CD4-positive, alpha-beta memory T cell (primary cell): Measurements from ENCODE around the gene UGT1A6. TPM values are rescaled to one million over a fixed set of nuclear protein-coding genes. Genes with fewer than 3 reads are reported as not detected.

Experiments used
- CTCF ChIA-PET: fragments of 350-600 bp; sonication (Branson Sonifier 250); formaldehyde crosslinking; loops from one replicate; lab custom pipeline; 2021; ENCODE audit warnings: inconsistent platforms; ENCODE audit not compliant: partially characterized antibody; lab: Charles Lee
- POLR2A ChIA-PET: fragments of 350-600 bp; sonication (Branson Sonifier 250); formaldehyde crosslinking; loops from one replicate; lab custom pipeline; 2021; ENCODE audit not compliant: partially characterized antibody; lab: Charles Lee
- DNase-seq, 5 donors: peaks; one replicate each; pipeline versions ENCODE4 v3.0.0 to v3.0.0-alpha.2; 2020 to 2022; ENCODE audit warnings: mixed read lengths in 1 of 5
- H3K27ac ChIP-seq: one replicate; pipeline ENCODE4 v1.7.0; 2013; ENCODE audit warnings: low read depth, low read length
- H3K27me3 ChIP-seq: 2 replicates; pipeline ENCODE4 v1.7.0; 2013; ENCODE audit warnings: mild to moderate bottlenecking, low read length, moderate library complexity; ENCODE audit not compliant: insufficient read depth
- H3K36me3 ChIP-seq: 2 replicates; pipeline ENCODE4 v1.7.0; 2013; ENCODE audit warnings: mild to moderate bottlenecking, low read length, moderate library complexity; ENCODE audit not compliant: insufficient read depth
- H3K4me1 ChIP-seq: 2 replicates; pipeline ENCODE4 v1.7.0; 2013; ENCODE audit warnings: mild to moderate bottlenecking, low read length, moderate library complexity; ENCODE audit not compliant: insufficient read depth
- H3K4me3 ChIP-seq, 2 donors: one replicate each; pipeline ENCODE4 v1.7.0; 2013; ENCODE audit warnings: low read length in 2 of 2, mild to moderate bottlenecking in 1 of 2
- H3K9me3 ChIP-seq, 2 donors: one replicate each; pipeline ENCODE4 v1.7.0; 2013; ENCODE audit warnings: low read length in 2 of 2, control low read depth in 1 of 2; ENCODE audit not compliant: control insufficient read depth in 1 of 2
- H3K27ac Mint-ChIP-seq, 7 donors: one replicate each; pipeline ENCODE4 v1.8.0; 2020 to 2021; ENCODE audit warnings: mixed read lengths in 7 of 7, mild to moderate bottlenecking in 6 of 7, inconsistent platforms in 3 of 7, moderate library complexity in 3 of 7
- H3K27me3 Mint-ChIP-seq, 2 donors: one replicate each; pipeline ENCODE4 v1.8.0; 2020 to 2021; ENCODE audit warnings: mixed read lengths in 2 of 2
- H3K36me3 Mint-ChIP-seq, 2 donors: one replicate each; pipeline ENCODE4 v1.8.0; 2020 to 2021; ENCODE audit warnings: mixed read lengths in 2 of 2, inconsistent platforms in 1 of 2, mild to moderate bottlenecking in 1 of 2
- H3K4me1 Mint-ChIP-seq, 4 donors: one replicate each; pipeline ENCODE4 v1.8.0; 2020 to 2021; ENCODE audit warnings: mixed read lengths in 4 of 4, mild to moderate bottlenecking in 1 of 4
- H3K4me3 Mint-ChIP-seq, 8 donors: one replicate each; pipeline ENCODE4 v1.8.0; 2020 to 2021; ENCODE audit warnings: mixed read lengths in 8 of 8, mild to moderate bottlenecking in 7 of 8, moderate library complexity in 6 of 8, inconsistent platforms in 3 of 8
- H3K9me3 Mint-ChIP-seq, 8 donors: one replicate each; pipeline ENCODE4 v1.8.0; 2020 to 2021; ENCODE audit warnings: mixed read lengths in 8 of 8, mild to moderate bottlenecking in 5 of 8, inconsistent platforms in 3 of 8, moderate library complexity in 1 of 8
- intact Hi-C: fragments of 100-400 bp; cut with micrococcal nuclease; formaldehyde crosslinking; loops from one replicate; pipeline ENCODE4 v1.15.1; 2023
- polyA plus RNA-seq, 2 donors: library from polyadenylated mRNA; unstranded; fragments of 300-500 nt; fragmentation: Illumina TruSeq; gene quantifications; one replicate each; pipeline ENCODE4 v1.2.3, GENCODE V29; 2021
- total RNA-seq, 2 experiments: library from RNA; stranded (reverse); gene quantifications; one replicate each; pipeline ENCODE4 v1.2.3, GENCODE V29; 2021

Gene UGT1A6
- total and polyA plus RNA-seq, 4 experiments from 2014 or later = not detected

- H3K36me3 ChIP-seq = no peaks in the 10 kb centered on the region
- H3K27me3 Mint-ChIP-seq = peaks cover 3 to 9% of the 10 kb centered on the region in 2 donors
- no peaks in the 10 kb centered on the region for H3K4me1 Mint-ChIP-seq
These were observed 128.5 kb downstream of the UGT1A6 start for GRCh38 chr2:233821196-233821595.

GRCh38 chr2:233821709-233822100, 129.0 kb downstream of the UGT1A6 start:
- Mint-ChIP-seq H3K36me3 (no peaks in the 10 kb centered on the region), H3K27me3 (peaks cover 3 to 9% of the 10 kb centered on the region in 2 donors), H3K27ac (no peak overlapping the region), H3K4me3 (no peak overlapping the region), H3K4me1 (no peaks in the 10 kb centered on the region), H3K9me3 (no peaks in the 10 kb centered on the region)
- intact Hi-C loops = no loop called here
- ChIA-PET POLR2A (no interaction called here), CTCF (no interaction called here)
- DNase-seq = no peak
- no peak overlapping the region for H3K27ac ChIP-seq
- H3K4me3 ChIP-seq = no peak overlapping the region
- no peaks in the 10 kb centered on the region for H3K36me3 ChIP-seq
- no peaks in the 10 kb centered on the region for H3K4me1 ChIP-seq
- H3K9me3 ChIP-seq = no peaks in the 10 kb centered on the region
- H3K27me3 ChIP-seq = no peaks in the 10 kb centered on the region

More at GRCh38 chr2:233821196-233821595, 128.5 kb downstream of the UGT1A6 start:
- H3K9me3 Mint-ChIP-seq = no peaks in the 10 kb centered on the region
- no peak overlapping the region for H3K4me3 Mint-ChIP-seq
- Histone ChIP-seq H3K27me3 (no peaks in the 10 kb centered on the region), H3K27ac (no peak overlapping the region), H3K4me3 (no peak overlapping the region), H3K9me3 (no peaks in the 10 kb centered on the region), H3K4me1 (no peaks in the 10 kb centered on the region)
- CTCF ChIA-PET = no interaction called here
- intact Hi-C loops = no loop called here
- POLR2A ChIA-PET = no interaction called here
- no peak overlapping the region for H3K27ac Mint-ChIP-seq
- no peaks in the 10 kb centered on the region for H3K36me3 Mint-ChIP-seq
- DNase-seq = no peak

- no peaks in the 10 kb centered on the region for H3K9me3 ChIP-seq
- H3K4me1 Mint-ChIP-seq = no peaks in the 10 kb centered on the region
- H3K4me3 Mint-ChIP-seq = no peak overlapping the region
- CTCF ChIA-PET = no interaction called here
- DNase-seq = no peak
- H3K27me3 ChIP-seq = no peaks in the 10 kb centered on the region
- no peaks in the 10 kb centered on the region for H3K36me3 Mint-ChIP-seq
- POLR2A ChIA-PET = no interaction called here
- peaks cover 3 to 6% of the 10 kb centered on the region in 2 donors for H3K27me3 Mint-ChIP-seq
- no peaks in the 10 kb centered on the region for H3K4me1 ChIP-seq
- H3K4me3 ChIP-seq = no peak overlapping the region
- H3K27ac Mint-ChIP-seq = no peak overlapping the region
- intact Hi-C loops = no loop called here
- H3K36me3 ChIP-seq = no peaks in the 10 kb centered on the region
- no peaks in the 10 kb centered on the region for H3K9me3 Mint-ChIP-seq
- H3K27ac ChIP-seq = no peak overlapping the region
These were observed 129.5 kb downstream of the UGT1A6 start for GRCh38 chr2:233822101-233822771.

Other genes starting within 250 kb of the UGT1A6 start
- 10 to 100 TPM; 18.4 to 21.6 TPM for gene USP40, start 126.1 kb upstream of the UGT1A6 start, total RNA-seq
- gene USP40, start 126.1 kb upstream of the UGT1A6 start, polyA plus RNA-seq = 1 to 10 TPM; 4.4 to 5.1 TPM
- not detected for gene UGT1A8, start 75.3 kb upstream of the UGT1A6 start, total RNA-seq
- gene UGT1A8, start 75.3 kb upstream of the UGT1A6 start, polyA plus RNA-seq = not detected
- not detected for gene UGT1A10, start 56.4 kb upstream of the UGT1A6 start, total RNA-seq
- gene UGT1A10, start 56.4 kb upstream of the UGT1A6 start, polyA plus RNA-seq = not detected
- gene UGT1A9, start 21.0 kb upstream of the UGT1A6 start, total RNA-seq = not detected
- gene UGT1A9, start 21.0 kb upstream of the UGT1A6 start, polyA plus RNA-seq = not detected
- not detected for gene UGT1A7, start 11.0 kb upstream of the UGT1A6 start, total RNA-seq
- not detected for gene UGT1A7, start 11.0 kb upstream of the UGT1A6 start, polyA plus RNA-seq
- gene UGT1A5, start 20.0 kb downstream of the UGT1A6 start, total RNA-seq = not detected
- gene UGT1A5, start 20.0 kb downstream of the UGT1A6 start, polyA plus RNA-seq = not detected
- gene UGT1A4, start 25.8 kb downstream of the UGT1A6 start, total RNA-seq = not detected
- gene UGT1A4, start 25.8 kb downstream of the UGT1A6 start, polyA plus RNA-seq = not detected
- gene UGT1A3, start 36.2 kb downstream of the UGT1A6 start, total RNA-seq = not detected
- gene UGT1A3, start 36.2 kb downstream of the UGT1A6 start, polyA plus RNA-seq = not detected
- gene UGT1A1, start 67.4 kb downstream of the UGT1A6 start, total RNA-seq = not detected
- gene UGT1A1, start 67.4 kb downstream of the UGT1A6 start, polyA plus RNA-seq = not detected
- gene MROH2A, start 85.4 kb downstream of the UGT1A6 start, total RNA-seq = not detected
- not detected for gene MROH2A, start 85.4 kb downstream of the UGT1A6 start, polyA plus RNA-seq
- gene HJURP, start 161.6 kb downstream of the UGT1A6 start, total RNA-seq = under 1 TPM; 0.19 to 0.44 TPM
- gene HJURP, start 161.6 kb downstream of the UGT1A6 start, polyA plus RNA-seq = not detected
- not detected for gene TRPM8, start 224.5 kb downstream of the UGT1A6 start, total RNA-seq
- not detected for gene TRPM8, start 224.5 kb downstream of the UGT1A6 start, polyA plus RNA-seq